Keratinocyte (primary cell): ENCODE measurements around the gene CAPN5.
"Not testable (repeated sequence)": the region's sequence is repeated elsewhere in the genome, so short reads cannot be mapped to it uniquely, and the experiment has no call there.

Experiments
- EZH2 ChIP-seq: IDR thresholded peaks from one replicate; pipeline ENCODE4 v1.6.1; 2012; ENCODE audit warnings: inconsistent platforms, mild to moderate bottlenecking, low read length, moderate library complexity
- TF ChIP-seq, protein P1 (sequence below), 3 experiments: IDR thresholded peaks in 1 of 3; conservative IDR thresholded peaks in 1 of 3; optimal IDR thresholded peaks in 1 of 3; 2 replicates in 2 of 3; 3 replicates in 1 of 3; pipeline versions ENCODE3 to v1.5.1; 2011; ENCODE audit warnings: low read length in 3 of 3, mild to moderate bottlenecking in 3 of 3, moderate library complexity in 2 of 3, control low read depth in 1 of 3, inconsistent platforms in 1 of 3; ENCODE audit not compliant: insufficient read depth in 2 of 3; ENCODE audit errors: extremely low read depth in 1 of 3

DNA sequence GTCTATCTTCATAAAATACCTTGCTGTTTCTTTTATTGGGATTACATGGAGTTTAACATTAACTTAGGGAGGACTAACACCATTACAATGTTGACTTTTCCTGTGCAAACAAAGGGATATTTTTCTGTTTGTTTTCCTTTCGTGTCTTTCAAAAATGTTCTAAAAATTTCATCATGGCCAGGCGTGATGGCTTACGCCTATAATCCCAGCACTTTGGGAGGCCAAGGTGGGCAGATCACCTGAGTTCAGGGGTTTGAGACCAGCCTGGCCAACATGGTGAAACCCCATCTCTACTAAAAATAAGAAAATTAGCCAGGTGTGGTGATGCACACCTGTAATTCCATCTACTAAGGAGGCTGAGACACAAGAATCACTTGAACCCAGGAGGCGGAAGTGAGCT, 5.5 kb upstream of the CAPN5 start:
- TF ChIP-seq, protein P1, sequence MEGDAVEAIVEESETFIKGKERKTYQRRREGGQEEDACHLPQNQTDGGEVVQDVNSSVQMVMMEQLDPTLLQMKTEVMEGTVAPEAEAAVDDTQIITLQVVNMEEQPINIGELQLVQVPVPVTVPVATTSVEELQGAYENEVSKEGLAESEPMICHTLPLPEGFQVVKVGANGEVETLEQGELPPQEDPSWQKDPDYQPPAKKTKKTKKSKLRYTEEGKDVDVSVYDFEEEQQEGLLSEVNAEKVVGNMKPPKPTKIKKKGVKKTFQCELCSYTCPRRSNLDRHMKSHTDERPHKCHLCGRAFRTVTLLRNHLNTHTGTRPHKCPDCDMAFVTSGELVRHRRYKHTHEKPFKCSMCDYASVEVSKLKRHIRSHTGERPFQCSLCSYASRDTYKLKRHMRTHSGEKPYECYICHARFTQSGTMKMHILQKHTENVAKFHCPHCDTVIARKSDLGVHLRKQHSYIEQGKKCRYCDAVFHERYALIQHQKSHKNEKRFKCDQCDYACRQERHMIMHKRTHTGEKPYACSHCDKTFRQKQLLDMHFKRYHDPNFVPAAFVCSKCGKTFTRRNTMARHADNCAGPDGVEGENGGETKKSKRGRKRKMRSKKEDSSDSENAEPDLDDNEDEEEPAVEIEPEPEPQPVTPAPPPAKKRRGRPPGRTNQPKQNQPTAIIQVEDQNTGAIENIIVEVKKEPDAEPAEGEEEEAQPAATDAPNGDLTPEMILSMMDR (optimal IDR thresholded peaks at IDR 0.05 in 1 of 3, IDR thresholded peaks at IDR 0.05 in 1 of 3, conservative IDR thresholded peaks at IDR 0.05 in 1 of 3; ENCODE audit: extremely low read depth in 1 of 3, insufficient read depth in 2 of 3, low read length in 3 of 3) = not testable (repeated sequence)
- TF ChIP-seq EZH2 = not testable (repeated sequence)
